ENCODE results near the gene SPATA31C1.
A peak's percentile ranks its signal among the peaks of the same experiment; 100 is the strongest.
"Not testable (repeated sequence)": the region's sequence is repeated elsewhere in the genome, so short reads cannot be mapped to it uniquely, and the experiment has no call there.

The SPATA31C1 gene

GRCh38 chr9:87894998-87895625 is 22.6 kb upstream of the SPATA31C1 start:
- TF ChIP-seq CTCF (IDR thresholded peaks at IDR 0.05; ENCODE audit: low read depth, low read length) = peak; percentile 39
- no peak overlapping the region for H3K4me3 ChIP-seq (ENCODE audit: low read depth, low read length)
- no peaks in the 10 kb centered on the region for H3K27me3 ChIP-seq (ENCODE audit: insufficient read depth, low read depth, severe bottlenecking)
- no peaks in the 10 kb centered on the region for H3K36me3 ChIP-seq
- H3K27ac ChIP-seq = no peak overlapping the region
- DNase-seq = no peak
- H3K9me3 ChIP-seq (ENCODE audit: severe bottlenecking) = no peaks in the 10 kb centered on the region

- Histone ChIP-seq H3K36me3 (no peaks in the 10 kb centered on the region), H3K27ac (no peak overlapping the region), H3K9me3 (ENCODE audit: severe bottlenecking) (no peaks in the 10 kb centered on the region), H3K4me3 (ENCODE audit: low read depth, low read length) (no peak overlapping the region), H3K27me3 (ENCODE audit: insufficient read depth, low read depth, severe bottlenecking) (no peaks in the 10 kb centered on the region)
- no peak for DNase-seq
- TF ChIP-seq CTCF (IDR thresholded peaks at IDR 0.05; ENCODE audit: low read depth, low read length) = no peak
These were observed 20.9 kb upstream of the SPATA31C1 start for GRCh38 chr9:87896891-87897290.

- TF ChIP-seq CTCF (IDR thresholded peaks at IDR 0.05; ENCODE audit: low read depth, low read length) = no peak
- no peak for DNase-seq
- Histone ChIP-seq H3K27me3 (ENCODE audit: insufficient read depth, low read depth, severe bottlenecking) (no peaks in the 10 kb centered on the region), H3K4me3 (ENCODE audit: low read depth, low read length) (no peak overlapping the region), H3K36me3 (no peaks in the 10 kb centered on the region), H3K9me3 (ENCODE audit: severe bottlenecking) (peaks cover 7% of the 10 kb centered on the region), H3K27ac (no peak overlapping the region)
These were observed 19.6 kb upstream of the SPATA31C1 start for GRCh38 chr9:87898151-87898550.

- H3K27me3 ChIP-seq (ENCODE audit: insufficient read depth, low read depth, severe bottlenecking); H3K4me3 ChIP-seq (ENCODE audit: low read depth, low read length); DNase-seq; H3K27ac ChIP-seq; H3K36me3 ChIP-seq: not testable (repeated sequence)
- H3K9me3 ChIP-seq (ENCODE audit: severe bottlenecking) = peaks cover 10% of the 10 kb centered on the region
These were observed 15.4 kb upstream of the SPATA31C1 start for GRCh38 chr9:87902371-87902770.

DNA sequence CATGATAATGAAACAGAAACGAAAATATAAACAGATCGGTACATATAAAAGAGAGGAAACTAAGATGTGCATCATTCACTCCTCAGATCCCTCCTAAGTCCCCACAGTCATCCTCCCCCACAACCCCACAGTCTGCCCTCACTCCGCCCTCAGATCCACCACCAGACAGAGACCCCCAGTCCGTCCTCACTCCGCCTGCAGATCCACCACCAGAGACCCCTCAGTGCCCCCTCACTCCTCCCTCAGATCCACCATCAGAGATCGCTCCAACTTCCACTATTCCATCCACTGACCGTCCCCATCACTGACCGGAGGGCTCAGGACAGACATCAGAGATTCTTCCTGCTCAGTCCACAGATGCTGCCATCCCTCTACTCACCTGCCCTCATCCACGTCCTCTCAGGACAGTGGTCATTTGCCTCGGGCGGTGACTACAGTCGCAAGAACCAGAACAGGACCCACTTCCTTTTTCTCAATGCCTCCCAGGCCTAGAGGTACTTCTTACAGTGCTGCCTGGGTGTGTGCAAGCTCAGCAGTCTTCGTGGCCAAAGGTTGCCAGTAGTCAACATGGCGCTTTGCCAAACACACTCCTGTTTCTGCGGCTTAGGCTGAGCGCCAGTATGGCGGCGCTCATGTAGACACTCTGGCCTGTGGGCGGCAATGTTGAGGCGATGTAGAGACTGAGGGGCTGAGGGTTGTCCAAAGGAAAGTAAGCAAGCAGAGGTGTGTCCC is 8.3 kb upstream of the SPATA31C1 start:
- Histone ChIP-seq H3K9me3 (ENCODE audit: severe bottlenecking) (peaks cover 3% of the 10 kb centered on the region), H3K36me3 (no peaks in the 10 kb centered on the region), H3K4me3 (ENCODE audit: low read depth, low read length) (no peak overlapping the region), H3K27ac (no peak overlapping the region), H3K27me3 (ENCODE audit: insufficient read depth, low read depth, severe bottlenecking) (no peaks in the 10 kb centered on the region)
- no peak for DNase-seq
- TF ChIP-seq CTCF (IDR thresholded peaks at IDR 0.05; ENCODE audit: low read depth, low read length) = no peak

GRCh38 chr9:87910821-87911220 is 6.9 kb upstream of the SPATA31C1 start:
- TF ChIP-seq CTCF (IDR thresholded peaks at IDR 0.05; ENCODE audit: low read depth, low read length) = no peak

DNA sequence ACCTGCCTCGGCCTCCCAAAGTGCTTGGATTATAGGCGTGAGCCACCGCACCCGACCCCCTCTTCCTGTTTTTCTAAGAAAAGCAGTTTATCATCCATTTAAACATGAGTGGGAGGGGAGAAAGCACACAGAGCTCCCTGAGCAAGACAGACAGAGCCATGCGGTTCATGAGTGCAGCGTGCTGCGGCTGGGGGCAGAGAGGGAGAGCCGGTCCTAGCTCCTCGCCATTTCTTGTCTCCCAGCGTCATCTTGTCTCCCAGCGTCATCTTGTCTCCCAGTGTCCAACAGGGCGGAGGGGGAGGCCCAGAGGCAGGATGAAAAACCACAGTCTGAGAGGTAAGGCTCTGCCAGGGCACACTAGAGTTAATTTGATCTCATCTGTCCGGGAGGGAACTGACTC is 1.3 kb downstream of the SPATA31C1 start:
- H3K9me3 ChIP-seq (ENCODE audit: severe bottlenecking); H3K27ac ChIP-seq; DNase-seq; H3K27me3 ChIP-seq (ENCODE audit: insufficient read depth, low read depth, severe bottlenecking); H3K4me3 ChIP-seq (ENCODE audit: low read depth, low read length); H3K36me3 ChIP-seq: not testable (repeated sequence)

More at GRCh38 chr9:87910821-87911220, 6.9 kb upstream of the SPATA31C1 start:
- no peak overlapping the region for H3K4me3 ChIP-seq (ENCODE audit: low read depth, low read length)
- no peaks in the 10 kb centered on the region for H3K36me3 ChIP-seq
- no peak for DNase-seq
- peaks cover 3% of the 10 kb centered on the region for H3K9me3 ChIP-seq (ENCODE audit: severe bottlenecking)
- H3K27me3 ChIP-seq (ENCODE audit: insufficient read depth, low read depth, severe bottlenecking) = no peaks in the 10 kb centered on the region
- no peak overlapping the region for H3K27ac ChIP-seq

GRCh38 chr9:87921561-87921960 is 3.8 kb downstream of the SPATA31C1 start:
- H3K36me3 ChIP-seq; H3K9me3 ChIP-seq (ENCODE audit: severe bottlenecking); DNase-seq; H3K27ac ChIP-seq; H3K27me3 ChIP-seq (ENCODE audit: insufficient read depth, low read depth, severe bottlenecking); H3K4me3 ChIP-seq (ENCODE audit: low read depth, low read length): not testable (repeated sequence)

- H3K9me3 ChIP-seq (ENCODE audit: severe bottlenecking); H3K27ac ChIP-seq; DNase-seq; H3K27me3 ChIP-seq (ENCODE audit: insufficient read depth, low read depth, severe bottlenecking); H3K4me3 ChIP-seq (ENCODE audit: low read depth, low read length); H3K36me3 ChIP-seq: not testable (repeated sequence)
These were observed 5.2 kb downstream of the SPATA31C1 start for GRCh38 chr9:87923012-87923411.
